OCI-LY1 (cell line): ENCODE data around the gene GTSE1.

Source experiments
- EZH2 ChIP-seq: fragments of 200-600 bp; sonication (generic), shearing (Covaris generic); IDR thresholded peaks from 2 replicates; pipeline ENCODE4 v1.8.0; 2017; ENCODE audit warnings: borderline replicate concordance, mixed run types, mild to moderate bottlenecking, antibody characterized with exemption, low read length, moderate library complexity, mixed read lengths
- TF ChIP-seq, protein P1 (sequence below): fragments of 200-600 bp; sonication (generic), shearing (Covaris generic); IDR thresholded peaks from 2 replicates; pipeline ENCODE4 v1.5.1; 2017; ENCODE audit warnings: mild to moderate bottlenecking, antibody characterized with exemption, low read length, moderate library complexity, mixed read lengths

DNA sequence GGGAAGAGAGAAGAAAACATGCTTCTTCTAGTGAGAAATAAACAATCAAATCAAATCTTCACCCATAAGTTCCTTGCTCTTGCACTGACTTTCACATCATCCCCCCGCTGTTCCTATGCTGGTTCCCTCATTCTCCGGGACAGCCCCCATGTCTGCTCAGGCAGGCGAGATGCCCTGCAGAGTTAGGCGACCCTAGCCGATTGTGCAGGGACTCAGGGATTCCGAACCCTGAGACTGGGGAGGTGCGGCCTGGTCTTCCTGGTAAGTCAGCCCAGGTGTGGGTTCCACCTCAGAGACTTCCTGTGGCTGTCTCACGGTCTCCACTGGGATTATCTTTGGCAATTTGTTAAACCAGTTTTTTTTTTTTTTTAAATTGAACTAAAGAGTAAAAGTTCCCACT lies 22.3 kb upstream of the GTSE1 start:
- TF ChIP-seq EZH2 = no peak
- TF ChIP-seq, protein P1, sequence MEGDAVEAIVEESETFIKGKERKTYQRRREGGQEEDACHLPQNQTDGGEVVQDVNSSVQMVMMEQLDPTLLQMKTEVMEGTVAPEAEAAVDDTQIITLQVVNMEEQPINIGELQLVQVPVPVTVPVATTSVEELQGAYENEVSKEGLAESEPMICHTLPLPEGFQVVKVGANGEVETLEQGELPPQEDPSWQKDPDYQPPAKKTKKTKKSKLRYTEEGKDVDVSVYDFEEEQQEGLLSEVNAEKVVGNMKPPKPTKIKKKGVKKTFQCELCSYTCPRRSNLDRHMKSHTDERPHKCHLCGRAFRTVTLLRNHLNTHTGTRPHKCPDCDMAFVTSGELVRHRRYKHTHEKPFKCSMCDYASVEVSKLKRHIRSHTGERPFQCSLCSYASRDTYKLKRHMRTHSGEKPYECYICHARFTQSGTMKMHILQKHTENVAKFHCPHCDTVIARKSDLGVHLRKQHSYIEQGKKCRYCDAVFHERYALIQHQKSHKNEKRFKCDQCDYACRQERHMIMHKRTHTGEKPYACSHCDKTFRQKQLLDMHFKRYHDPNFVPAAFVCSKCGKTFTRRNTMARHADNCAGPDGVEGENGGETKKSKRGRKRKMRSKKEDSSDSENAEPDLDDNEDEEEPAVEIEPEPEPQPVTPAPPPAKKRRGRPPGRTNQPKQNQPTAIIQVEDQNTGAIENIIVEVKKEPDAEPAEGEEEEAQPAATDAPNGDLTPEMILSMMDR = no peak
